ENCODE measurements around the gene TOB1.
A peak's percentile ranks its signal among the peaks of the same experiment; 100 is the strongest.

Gene TOB1

DNA sequence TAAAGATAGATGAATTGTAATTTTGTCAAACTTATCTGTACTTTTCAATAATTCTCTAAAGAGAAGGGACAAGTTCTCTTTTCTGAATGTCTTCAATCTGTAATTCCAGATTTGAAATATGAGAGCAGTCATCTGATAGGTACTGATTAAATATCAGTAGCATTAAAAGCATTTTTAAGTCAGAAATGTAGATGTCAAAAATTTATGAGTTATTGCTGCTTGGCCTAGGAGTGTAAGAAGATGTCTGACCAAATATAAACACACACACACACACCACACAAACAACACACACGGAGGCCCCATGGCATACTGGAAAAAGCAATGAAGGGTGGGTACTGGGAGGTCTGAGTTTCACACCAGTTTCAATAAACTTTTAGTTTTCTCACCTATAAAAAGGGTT lies 2.4 kb upstream of the TOB1 start:
- no peak overlapping the region; the same call in 1 of the 2 replicates for H3K4me3 ChIP-seq (ENCODE audit: low read depth, low read length)
- TF ChIP-seq, protein P1, sequence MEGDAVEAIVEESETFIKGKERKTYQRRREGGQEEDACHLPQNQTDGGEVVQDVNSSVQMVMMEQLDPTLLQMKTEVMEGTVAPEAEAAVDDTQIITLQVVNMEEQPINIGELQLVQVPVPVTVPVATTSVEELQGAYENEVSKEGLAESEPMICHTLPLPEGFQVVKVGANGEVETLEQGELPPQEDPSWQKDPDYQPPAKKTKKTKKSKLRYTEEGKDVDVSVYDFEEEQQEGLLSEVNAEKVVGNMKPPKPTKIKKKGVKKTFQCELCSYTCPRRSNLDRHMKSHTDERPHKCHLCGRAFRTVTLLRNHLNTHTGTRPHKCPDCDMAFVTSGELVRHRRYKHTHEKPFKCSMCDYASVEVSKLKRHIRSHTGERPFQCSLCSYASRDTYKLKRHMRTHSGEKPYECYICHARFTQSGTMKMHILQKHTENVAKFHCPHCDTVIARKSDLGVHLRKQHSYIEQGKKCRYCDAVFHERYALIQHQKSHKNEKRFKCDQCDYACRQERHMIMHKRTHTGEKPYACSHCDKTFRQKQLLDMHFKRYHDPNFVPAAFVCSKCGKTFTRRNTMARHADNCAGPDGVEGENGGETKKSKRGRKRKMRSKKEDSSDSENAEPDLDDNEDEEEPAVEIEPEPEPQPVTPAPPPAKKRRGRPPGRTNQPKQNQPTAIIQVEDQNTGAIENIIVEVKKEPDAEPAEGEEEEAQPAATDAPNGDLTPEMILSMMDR (IDR thresholded peaks at IDR 0.05; ENCODE audit: low read depth, low read length, missing control alignments), result no peak
- DNase-seq (ENCODE audit: low read depth), result no peak

DNA sequence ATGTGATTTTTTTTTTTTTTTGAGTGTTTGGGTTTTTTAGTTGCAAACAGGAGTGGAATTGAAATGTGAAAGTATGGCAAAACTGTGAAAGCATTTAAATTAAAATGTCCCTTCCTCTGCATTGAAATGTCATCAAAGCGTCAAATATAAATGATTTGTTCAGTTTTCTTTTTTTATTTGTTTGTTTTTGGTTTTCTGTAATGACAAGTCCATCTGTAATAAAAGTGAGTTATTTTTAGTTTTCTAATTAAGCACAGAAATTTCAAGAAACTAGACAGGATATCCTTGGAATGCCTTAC lies 1.9 kb upstream of the TOB1 start:
- no peak for DNase-seq (ENCODE audit: low read depth)
- TF ChIP-seq, protein P1 (IDR thresholded peaks at IDR 0.05; ENCODE audit: low read depth, low read length, missing control alignments), result no peak
- peak overlapping the region; percentile 82 for H3K4me3 ChIP-seq (ENCODE audit: low read depth, low read length)

DNA sequence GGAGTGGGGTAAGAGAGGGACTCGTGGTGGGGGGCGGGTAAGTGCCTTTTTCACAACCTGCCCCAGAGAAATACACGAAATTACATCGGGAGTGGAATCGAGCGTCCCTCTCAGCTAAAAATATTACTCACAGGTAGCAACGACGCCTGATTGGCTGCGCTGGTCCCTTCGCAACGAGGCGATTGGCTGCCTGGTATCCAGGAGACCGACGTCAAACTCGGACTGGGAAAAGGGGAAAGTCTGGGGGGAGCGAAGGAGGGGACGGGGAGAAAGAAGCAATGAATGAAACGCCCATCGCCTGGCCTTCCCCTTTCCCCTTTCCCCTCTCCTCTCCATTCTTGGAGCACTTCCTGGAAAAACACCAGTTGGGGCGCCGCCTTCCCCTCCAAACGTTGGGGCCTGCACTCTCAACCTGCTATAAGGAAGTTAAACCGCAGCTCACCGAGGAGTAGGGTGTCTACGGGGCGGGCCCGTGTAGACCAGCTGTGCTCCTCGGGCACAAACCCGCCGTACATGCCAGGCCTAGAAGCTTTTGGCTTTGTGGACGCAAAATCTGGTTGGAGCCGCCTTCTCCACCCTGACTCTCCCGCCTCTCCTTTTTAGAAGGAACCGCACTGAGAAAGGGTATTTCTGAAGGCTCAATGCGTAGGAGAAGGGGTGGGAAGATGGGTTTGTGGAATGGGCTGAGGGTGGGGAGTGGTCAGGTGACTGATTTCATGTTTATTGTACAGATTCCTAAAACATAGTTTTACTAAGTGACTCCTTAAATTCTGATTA lies 1.4 kb upstream of the TOB1 start:
- peak; percentile 86 for DNase-seq (ENCODE audit: low read depth)
- peak overlapping the region; percentile 82 for H3K4me3 ChIP-seq (ENCODE audit: low read depth, low read length)
- TF ChIP-seq, protein P1 (IDR thresholded peaks at IDR 0.05; ENCODE audit: low read depth, low read length, missing control alignments), result no peak

DNA sequence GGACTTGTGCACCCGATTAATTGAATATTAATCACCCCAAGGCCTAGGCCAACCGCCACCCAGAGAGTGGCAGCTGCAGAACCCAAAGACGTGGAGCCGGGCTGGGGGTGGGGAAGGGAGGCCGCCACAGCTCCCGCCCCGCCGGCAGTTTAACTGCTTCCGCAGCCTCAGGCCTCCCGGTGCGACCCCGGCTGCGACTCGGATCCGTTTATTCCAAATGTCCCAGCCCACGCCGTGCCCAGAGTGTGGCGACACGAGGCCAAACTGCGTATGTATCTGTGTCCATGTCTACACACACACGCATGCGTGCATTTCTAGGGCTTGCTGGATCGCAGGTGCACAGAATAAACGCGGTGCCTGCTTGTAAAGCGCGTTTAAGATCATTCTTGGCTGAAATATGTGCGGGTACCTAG lies 802 bp upstream of the TOB1 start:
- DNase-seq (ENCODE audit: low read depth), result no peak
- TF ChIP-seq, protein P1 (IDR thresholded peaks at IDR 0.05; ENCODE audit: low read depth, low read length, missing control alignments), result no peak
- H3K4me3 ChIP-seq (ENCODE audit: low read depth, low read length), result peak overlapping the region; percentile 82

DNA sequence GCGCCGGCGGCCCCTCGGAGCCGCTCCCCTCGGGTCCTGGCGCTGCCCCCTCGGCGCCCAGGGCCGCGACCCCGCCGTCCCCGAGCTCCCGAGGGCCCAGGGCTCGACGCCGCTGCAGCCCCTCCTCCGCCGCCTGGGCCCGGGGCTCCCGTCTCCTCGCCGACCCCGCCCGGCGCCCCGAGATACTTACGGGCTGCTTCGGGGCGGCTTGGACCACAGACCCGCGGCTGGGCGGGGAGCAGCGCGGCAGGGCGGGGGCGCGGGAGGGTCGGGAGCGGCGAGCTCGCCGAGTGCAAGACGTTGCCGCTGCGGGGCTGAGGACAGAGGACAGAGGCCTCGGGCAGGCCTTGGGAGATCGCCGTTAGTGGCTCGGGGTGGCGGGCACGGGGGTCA lies 290 bp downstream of the TOB1 start:
- peak overlapping the region; percentile 68 for H3K4me3 ChIP-seq (ENCODE audit: low read depth, low read length)
- DNase-seq (ENCODE audit: low read depth), result no peak
- TF ChIP-seq, protein P1 (IDR thresholded peaks at IDR 0.05; ENCODE audit: low read depth, low read length, missing control alignments), result no peak

DNA sequence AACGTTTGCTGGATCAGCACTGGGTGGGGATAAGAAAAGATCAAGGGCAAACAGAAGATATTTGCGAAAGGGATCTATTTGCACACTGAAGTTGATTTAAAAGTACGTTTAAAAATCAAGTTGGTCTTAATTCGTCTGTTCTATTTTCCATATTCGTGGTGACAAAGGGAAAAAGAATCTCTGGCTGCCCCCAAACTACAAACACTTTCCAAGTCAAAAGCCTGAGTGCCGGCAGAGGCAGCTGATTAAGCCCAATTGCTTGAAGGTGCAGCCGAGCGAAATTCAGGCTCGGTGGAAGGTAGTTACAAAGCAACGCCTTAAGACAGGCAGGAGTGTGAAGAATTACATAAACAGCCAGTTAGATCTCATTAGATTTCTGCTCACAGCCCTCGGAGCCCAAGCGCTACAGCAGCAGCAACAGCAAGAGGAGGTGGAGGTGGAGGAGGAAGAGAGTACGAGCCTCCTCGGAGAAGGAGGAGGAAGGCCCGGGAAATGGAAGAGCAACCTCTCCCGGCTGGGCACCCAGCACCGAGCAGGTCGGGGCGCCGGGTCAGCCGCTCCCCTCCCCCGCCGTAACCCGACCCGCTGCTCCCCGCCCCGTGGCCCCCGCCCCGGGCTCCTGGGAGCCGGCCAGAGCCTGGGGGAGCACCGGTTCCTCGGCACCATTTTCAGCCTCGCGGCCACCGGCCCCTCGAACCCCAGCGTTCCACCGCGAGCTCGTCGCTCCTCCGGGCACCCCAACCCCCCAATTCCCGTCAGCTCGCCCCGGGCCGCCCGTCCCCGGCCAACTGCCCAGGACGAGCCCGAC lies 890 bp downstream of the TOB1 start:
- DNase-seq (ENCODE audit: low read depth), result no peak
- peak overlapping the region; percentile 68 for H3K4me3 ChIP-seq (ENCODE audit: low read depth, low read length)
- TF ChIP-seq, protein P1 (IDR thresholded peaks at IDR 0.05; ENCODE audit: low read depth, low read length, missing control alignments), result no peak

Data from GM12864 (cell line).